ENCODE data around the gene MUC6. TPM values are rescaled to one million over a fixed set of nuclear protein-coding genes. Genes with fewer than 3 reads are reported as not detected.

MUC6 gene
- total and polyA plus RNA-seq, 8 donors = 0.34 to 1.0 (median 0.56) TPM; not detected in 2

DNA sequence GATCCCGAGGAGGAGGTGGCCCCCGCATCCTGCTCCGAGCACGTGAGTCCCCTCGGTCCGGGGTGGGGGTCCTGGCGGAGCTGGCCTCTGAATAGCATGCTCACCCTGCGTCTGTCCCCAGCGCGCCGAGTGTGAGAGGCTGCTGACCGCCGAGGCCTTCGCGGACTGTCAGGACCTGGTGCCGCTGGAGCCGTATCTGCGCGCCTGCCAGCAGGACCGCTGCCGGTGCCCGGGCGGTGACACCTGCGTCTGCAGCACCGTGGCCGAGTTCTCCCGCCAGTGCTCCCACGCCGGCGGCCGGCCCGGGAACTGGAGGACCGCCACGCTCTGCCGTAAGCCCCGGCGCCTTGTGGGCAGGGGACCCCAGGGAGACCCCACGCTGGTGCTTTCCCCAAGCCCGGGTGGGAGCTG, 41.7 kb upstream of the MUC6 start:
- H3K9me3 ChIP-seq = no peaks in the 10 kb centered on the region
- H3K27ac ChIP-seq = no peak overlapping the region
- H3K4me3 ChIP-seq = no peak overlapping the region
- TF ChIP-seq, protein P1, sequence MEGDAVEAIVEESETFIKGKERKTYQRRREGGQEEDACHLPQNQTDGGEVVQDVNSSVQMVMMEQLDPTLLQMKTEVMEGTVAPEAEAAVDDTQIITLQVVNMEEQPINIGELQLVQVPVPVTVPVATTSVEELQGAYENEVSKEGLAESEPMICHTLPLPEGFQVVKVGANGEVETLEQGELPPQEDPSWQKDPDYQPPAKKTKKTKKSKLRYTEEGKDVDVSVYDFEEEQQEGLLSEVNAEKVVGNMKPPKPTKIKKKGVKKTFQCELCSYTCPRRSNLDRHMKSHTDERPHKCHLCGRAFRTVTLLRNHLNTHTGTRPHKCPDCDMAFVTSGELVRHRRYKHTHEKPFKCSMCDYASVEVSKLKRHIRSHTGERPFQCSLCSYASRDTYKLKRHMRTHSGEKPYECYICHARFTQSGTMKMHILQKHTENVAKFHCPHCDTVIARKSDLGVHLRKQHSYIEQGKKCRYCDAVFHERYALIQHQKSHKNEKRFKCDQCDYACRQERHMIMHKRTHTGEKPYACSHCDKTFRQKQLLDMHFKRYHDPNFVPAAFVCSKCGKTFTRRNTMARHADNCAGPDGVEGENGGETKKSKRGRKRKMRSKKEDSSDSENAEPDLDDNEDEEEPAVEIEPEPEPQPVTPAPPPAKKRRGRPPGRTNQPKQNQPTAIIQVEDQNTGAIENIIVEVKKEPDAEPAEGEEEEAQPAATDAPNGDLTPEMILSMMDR (IDR thresholded peaks at IDR 0.05) = no peak
- peaks cover 0 to 35% of the 10 kb centered on the region in 2 donors for H3K27me3 ChIP-seq
- H3K36me3 ChIP-seq = no peaks in the 10 kb centered on the region
- intact Hi-C loops (cut with DNase I) = no loop called here
- DNase-seq = peak in 1 of 4 donors; percentile 75
- peaks cover 3 to 10% of the 10 kb centered on the region in 2 donors for H3K4me1 ChIP-seq
- ATAC-seq = no peak

DNA sequence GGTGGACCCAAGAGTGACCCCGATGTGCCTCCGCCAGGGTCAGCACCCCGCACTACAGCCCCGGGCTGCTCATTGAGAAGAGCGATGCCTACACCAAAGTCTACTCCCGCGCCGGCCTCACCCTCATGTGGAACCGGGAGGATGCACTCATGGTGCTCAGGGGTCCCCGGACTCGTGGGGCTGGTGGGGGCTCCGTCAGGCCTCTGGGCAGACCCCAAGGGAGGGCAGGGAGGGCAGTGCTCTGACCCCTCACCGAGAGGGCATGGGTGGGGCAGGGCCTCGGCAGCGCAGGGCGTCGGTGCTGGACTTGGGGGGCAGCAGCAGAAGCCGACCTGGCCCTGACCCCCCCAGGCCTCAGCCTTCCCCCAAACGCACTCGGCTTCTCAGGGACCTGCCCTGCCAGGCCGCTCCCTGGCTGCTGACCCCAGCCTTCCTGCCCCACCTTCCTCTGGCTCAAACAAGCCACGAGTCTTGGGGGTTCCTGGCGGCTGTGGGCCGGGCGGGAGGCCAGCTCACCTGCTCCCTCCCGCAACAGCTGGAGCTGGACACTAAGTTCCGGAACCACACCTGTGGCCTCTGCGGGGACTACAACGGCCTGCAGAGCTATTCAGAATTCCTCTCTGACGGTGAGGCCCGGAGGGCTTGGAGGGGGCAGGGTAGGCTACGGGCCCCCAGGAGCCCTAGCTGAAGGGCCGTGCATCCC, 41.0 kb upstream of the MUC6 start:
- H3K4me1 ChIP-seq = peaks cover 3 to 16% of the 10 kb centered on the region in 2 donors
- no peaks in the 10 kb centered on the region for H3K9me3 ChIP-seq
- H3K36me3 ChIP-seq = no peaks in the 10 kb centered on the region
- DNase-seq = peak in 2 of 4 donors; percentile 29 to 73
- no peak overlapping the region for H3K27ac ChIP-seq
- ATAC-seq = no peak
- TF ChIP-seq, protein P1 (IDR thresholded peaks at IDR 0.05) = no peak
- intact Hi-C loops (cut with DNase I) = no loop called here
- H3K27me3 ChIP-seq = peaks cover 0 to 28% of the 10 kb centered on the region in 2 donors
- no peak overlapping the region for H3K4me3 ChIP-seq

DNA sequence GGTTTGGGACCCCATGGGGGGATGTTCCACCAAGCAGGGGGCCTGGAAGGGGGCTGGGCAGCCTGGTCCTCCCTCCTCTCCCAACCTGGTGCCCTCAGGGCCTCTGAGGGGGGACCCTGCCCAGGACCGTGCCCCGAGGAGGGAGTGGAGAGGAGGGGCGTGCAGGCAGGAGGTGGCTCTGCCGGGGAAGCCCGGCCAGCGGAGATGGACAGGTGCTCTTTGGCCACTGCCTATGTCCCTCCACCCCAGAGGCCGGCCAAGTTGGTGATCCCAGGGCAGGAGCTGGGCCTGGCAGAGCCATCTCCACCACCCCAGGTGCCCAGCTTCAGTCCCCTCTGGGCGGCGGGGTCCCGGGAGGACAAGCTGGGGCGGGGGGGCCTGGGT, 40.5 kb upstream of the MUC6 start:
- Histone ChIP-seq H3K27me3 (peaks cover 0 to 23% of the 10 kb centered on the region in 2 donors), H3K9me3 (no peaks in the 10 kb centered on the region), H3K36me3 (no peaks in the 10 kb centered on the region), H3K27ac (no peak overlapping the region), H3K4me1 (peaks cover 3 to 17% of the 10 kb centered on the region in 2 donors), H3K4me3 (no peak overlapping the region)
- ATAC-seq (no peak), DNase-seq (no peak)
- intact Hi-C loops (cut with DNase I) = no loop called here
- TF ChIP-seq, protein P1 (IDR thresholded peaks at IDR 0.05) = no peak

DNA sequence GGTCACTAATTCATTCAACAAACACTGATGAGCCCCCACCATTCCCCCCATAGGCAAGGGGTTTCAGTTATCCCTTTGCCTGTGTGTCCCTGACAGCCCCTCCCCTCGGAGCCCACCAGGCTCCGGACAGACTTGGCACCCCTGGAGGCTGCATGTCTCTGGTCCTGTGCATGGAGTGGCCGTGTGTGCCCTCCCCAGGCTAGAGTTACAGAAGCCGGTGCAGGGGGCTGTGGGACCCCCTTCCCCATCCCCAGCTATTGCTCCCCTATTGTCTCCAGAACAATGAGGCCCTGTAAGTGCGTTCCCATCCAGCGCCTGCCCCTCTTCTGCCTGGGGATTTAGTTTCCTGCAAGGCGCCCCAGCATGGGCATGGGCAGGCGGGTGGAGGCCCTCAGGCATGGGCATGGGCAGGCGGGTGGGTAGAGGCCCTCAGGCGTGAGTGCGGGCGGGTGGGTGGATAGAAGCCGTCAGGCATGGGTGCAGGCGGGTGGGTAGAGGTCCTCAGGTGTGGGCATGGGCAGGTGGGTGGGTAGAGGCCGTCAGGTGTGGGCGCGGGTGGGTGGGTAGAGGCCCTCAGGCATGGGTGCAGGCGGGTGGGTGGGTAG, 39.6 kb upstream of the MUC6 start:
- Histone ChIP-seq H3K4me3 (no peak overlapping the region), H3K27ac (no peak overlapping the region), H3K4me1 (peaks cover 3 to 17% of the 10 kb centered on the region in 2 donors), H3K36me3 (no peaks in the 10 kb centered on the region), H3K27me3 (peaks cover 0 to 16% of the 10 kb centered on the region in 2 donors), H3K9me3 (no peaks in the 10 kb centered on the region)
- TF ChIP-seq, protein P1 (IDR thresholded peaks at IDR 0.05) = no peak
- DNase-seq (peak in 1 of 4 donors; percentile 61), ATAC-seq (no peak)
- intact Hi-C loops (cut with DNase I) = no loop called here

DNA sequence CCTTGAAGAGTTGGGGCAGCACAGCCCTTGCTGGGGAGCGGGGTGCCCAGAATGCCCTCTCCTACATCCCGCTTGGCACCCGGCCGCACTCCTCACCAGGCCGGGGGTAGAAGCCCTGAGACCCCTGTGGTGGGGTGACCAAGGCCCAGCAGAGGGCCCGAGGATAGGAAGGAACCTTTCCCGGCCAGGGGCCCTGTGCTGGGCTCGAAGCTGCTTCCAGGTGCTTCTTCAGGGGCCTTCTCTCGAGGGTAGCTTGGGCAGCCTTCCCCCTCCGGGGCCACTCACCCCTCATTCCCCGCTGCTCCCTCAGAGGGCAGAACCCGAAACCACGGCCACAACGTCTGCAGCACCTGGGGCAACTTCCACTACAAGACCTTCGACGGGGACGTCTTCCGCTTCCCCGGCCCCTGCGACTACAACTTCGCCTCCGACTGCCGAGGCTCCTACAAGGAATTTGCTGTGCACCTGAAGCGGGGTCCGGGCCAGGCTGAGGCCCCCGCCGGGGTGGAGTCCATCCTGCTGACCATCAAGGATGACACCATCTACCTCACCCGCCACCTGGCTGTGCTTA, 38.9 kb upstream of the MUC6 start:
- H3K36me3 ChIP-seq = no peaks in the 10 kb centered on the region
- peaks cover 3 to 17% of the 10 kb centered on the region in 2 donors for H3K4me1 ChIP-seq
- no peak overlapping the region for H3K27ac ChIP-seq
- ATAC-seq = no peak
- TF ChIP-seq, protein P1 (IDR thresholded peaks at IDR 0.05) = no peak
- no peaks in the 10 kb centered on the region for H3K9me3 ChIP-seq
- H3K27me3 ChIP-seq = peaks cover 0 to 16% of the 10 kb centered on the region in 2 donors
- DNase-seq = peak in 2 of 4 donors; percentile 32 to 66
- H3K4me3 ChIP-seq = no peak overlapping the region
- intact Hi-C loops (cut with DNase I) = no loop called here
